ENCODE results near the gene SMAD7. TPM values are rescaled to one million over a fixed set of nuclear protein-coding genes. Genes with fewer than 3 reads are reported as not detected.
A peak's percentile ranks its signal among the peaks of the same experiment; 100 is the strongest.

The SMAD7 gene
- polyA plus RNA-seq, 3 donors, result 1.4 to 9.4 (median 1.5) TPM

- peaks cover 70 to 80% of the 10 kb centered on the region in 2 donors for H3K36me3 Mint-ChIP-seq
- Histone ChIP-seq H3K27me3 (ENCODE audit: control insufficient read depth in 2 of 2, insufficient read depth in 2 of 2, low read length in 2 of 2) (no peaks in the 10 kb centered on the region), H2AFZ (ENCODE audit: insufficient read depth, low read depth, low read length, poor library complexity, severe bottlenecking) (no peak overlapping the region), H4K20me1 (ENCODE audit: insufficient read depth, low read length) (peaks cover 100% of the 10 kb centered on the region), H3K36me3 (replicated peaks in 1 of 2; ENCODE audit: control insufficient read depth in 1 of 2, insufficient read depth in 2 of 2, low read length in 2 of 2) (peaks cover 8 to 54% of the 10 kb centered on the region in 2 donors), H3K4me3 (replicated peaks in 1 of 3; ENCODE audit: low read depth in 2 of 3, low read length in 3 of 3) (peak overlapping the region in 1 of 3 experiments; percentile 13), H3K4me1 (ENCODE audit: control insufficient read depth in 1 of 2, insufficient read depth in 2 of 2, low read length in 2 of 2) (peaks cover 38 to 60% of the 10 kb centered on the region in 2 donors), H3K9me3 (replicated peaks in 1 of 2; ENCODE audit: control insufficient read depth in 1 of 2, insufficient read depth in 1 of 2, low read length in 2 of 2) (no peaks in the 10 kb centered on the region), H3K27ac (ENCODE audit: low read depth in 1 of 2, low read length in 2 of 2) (no peak overlapping the region), H3K79me2 (ENCODE audit: insufficient read depth, low read length) (peaks cover 98% of the 10 kb centered on the region), H3K4me2 (replicated peaks; ENCODE audit: extremely low read depth, low read length, poor library complexity, severe bottlenecking) (peak overlapping the region; percentile 30), H3K9ac (ENCODE audit: insufficient read depth, low read length, poor library complexity, severe bottlenecking) (no peak overlapping the region)
- H3K27me3 Mint-ChIP-seq (ENCODE audit: low read depth in 3 of 3), result peaks cover 3 to 7% (median 3%) of the 10 kb centered on the region in 3 donors
- DNase-seq, result no peak
- 43% methylated on average over 9 of the region's 14 CpGs for WGBS (ENCODE audit: insufficient coverage)
- TF ChIP-seq CTCF (IDR thresholded peaks at IDR 0.05), result no peak
- intact Hi-C loops (cut with micrococcal nuclease), result loop anchor here in 1 of 2 donors (10.0 kb wide), 1 partner anchor 166 kb away; no protein-coding TSS in a partner anchor
- no peaks in the 10 kb centered on the region for H3K9me3 Mint-ChIP-seq
- peaks cover 83% of the 10 kb centered on the region for H3K4me1 Mint-ChIP-seq
- H3K27ac Mint-ChIP-seq, result peak overlapping the region in 4 of 7 donors; percentile 3 to 74 (median 23)
- peak overlapping the region; percentile 64 to 82 for H3K4me3 Mint-ChIP-seq
These were observed 9.7 kb downstream of the SMAD7 start for GRCh38 chr18:48940854-48941611.

- Histone ChIP-seq H3K9ac (ENCODE audit: insufficient read depth, low read length, poor library complexity, severe bottlenecking) (no peak overlapping the region), H3K4me1 (ENCODE audit: control insufficient read depth in 1 of 2, insufficient read depth in 2 of 2, low read length in 2 of 2) (peaks cover 54 to 73% of the 10 kb centered on the region in 2 donors), H2AFZ (ENCODE audit: insufficient read depth, low read depth, low read length, poor library complexity, severe bottlenecking) (no peak overlapping the region), H3K9me3 (replicated peaks in 1 of 2; ENCODE audit: control insufficient read depth in 1 of 2, insufficient read depth in 1 of 2, low read length in 2 of 2) (no peaks in the 10 kb centered on the region), H3K79me2 (ENCODE audit: insufficient read depth, low read length) (peaks cover 89% of the 10 kb centered on the region), H3K4me2 (replicated peaks; ENCODE audit: extremely low read depth, low read length, poor library complexity, severe bottlenecking) (peak overlapping the region; percentile 53), H3K36me3 (replicated peaks in 1 of 2; ENCODE audit: control insufficient read depth in 1 of 2, insufficient read depth in 2 of 2, low read length in 2 of 2) (peaks cover 8 to 38% of the 10 kb centered on the region in 2 donors), H3K27ac (ENCODE audit: low read depth in 1 of 2, low read length in 2 of 2) (peak overlapping the region in 1 of 2 donors; percentile 20), H3K27me3 (ENCODE audit: control insufficient read depth in 2 of 2, insufficient read depth in 2 of 2, low read length in 2 of 2) (no peaks in the 10 kb centered on the region), H4K20me1 (ENCODE audit: insufficient read depth, low read length) (peaks cover 98% of the 10 kb centered on the region), H3K4me3 (replicated peaks in 1 of 3; ENCODE audit: low read depth in 2 of 3, low read length in 3 of 3) (peak overlapping the region in 1 of 3 experiments; percentile 28)
- peaks cover 54 to 64% of the 10 kb centered on the region in 2 donors for H3K36me3 Mint-ChIP-seq
- WGBS (ENCODE audit: insufficient coverage), result 5% methylated on average over 4 of the region's 16 CpGs
- DNase-seq, result peak in 1 of 3 donors; percentile 41
- H3K9me3 Mint-ChIP-seq, result no peaks in the 10 kb centered on the region
- peaks cover 0 to 7% (median 3%) of the 10 kb centered on the region in 3 donors for H3K27me3 Mint-ChIP-seq (ENCODE audit: low read depth in 3 of 3)
- intact Hi-C loops (cut with micrococcal nuclease), result loop anchor here in 1 of 2 donors (10.0 kb wide), 1 partner anchor 165 kb away; no protein-coding TSS in a partner anchor
- peaks cover 84% of the 10 kb centered on the region for H3K4me1 Mint-ChIP-seq
- H3K4me3 Mint-ChIP-seq, result peak overlapping the region; percentile 41 to 81
- no peak for TF ChIP-seq CTCF (IDR thresholded peaks at IDR 0.05)
- H3K27ac Mint-ChIP-seq, result peak overlapping the region in 6 of 7 donors; percentile 52 to 80 (median 64)
These were observed 11.3 kb downstream of the SMAD7 start for GRCh38 chr18:48939205-48940097.
